NCI-H1105 treated with DMSO at 0.1 percent for 48 hours (cell line): ENCODE measurements around the gene TVP23C.
"Not testable (repeated sequence)": the region's sequence is repeated elsewhere in the genome, so short reads cannot be mapped to it uniquely, and the experiment has no call there.

Source experiments
- DNase-seq: peaks from one replicate; lab custom pipeline; 2025; lab: John Stamatoyannopoulos, UW

Gene TVP23C

GRCh38 chr17:15526292-15527218 is 36.7 kb downstream of the TVP23C start:
- DNase-seq: peak; percentile 42

DNA sequence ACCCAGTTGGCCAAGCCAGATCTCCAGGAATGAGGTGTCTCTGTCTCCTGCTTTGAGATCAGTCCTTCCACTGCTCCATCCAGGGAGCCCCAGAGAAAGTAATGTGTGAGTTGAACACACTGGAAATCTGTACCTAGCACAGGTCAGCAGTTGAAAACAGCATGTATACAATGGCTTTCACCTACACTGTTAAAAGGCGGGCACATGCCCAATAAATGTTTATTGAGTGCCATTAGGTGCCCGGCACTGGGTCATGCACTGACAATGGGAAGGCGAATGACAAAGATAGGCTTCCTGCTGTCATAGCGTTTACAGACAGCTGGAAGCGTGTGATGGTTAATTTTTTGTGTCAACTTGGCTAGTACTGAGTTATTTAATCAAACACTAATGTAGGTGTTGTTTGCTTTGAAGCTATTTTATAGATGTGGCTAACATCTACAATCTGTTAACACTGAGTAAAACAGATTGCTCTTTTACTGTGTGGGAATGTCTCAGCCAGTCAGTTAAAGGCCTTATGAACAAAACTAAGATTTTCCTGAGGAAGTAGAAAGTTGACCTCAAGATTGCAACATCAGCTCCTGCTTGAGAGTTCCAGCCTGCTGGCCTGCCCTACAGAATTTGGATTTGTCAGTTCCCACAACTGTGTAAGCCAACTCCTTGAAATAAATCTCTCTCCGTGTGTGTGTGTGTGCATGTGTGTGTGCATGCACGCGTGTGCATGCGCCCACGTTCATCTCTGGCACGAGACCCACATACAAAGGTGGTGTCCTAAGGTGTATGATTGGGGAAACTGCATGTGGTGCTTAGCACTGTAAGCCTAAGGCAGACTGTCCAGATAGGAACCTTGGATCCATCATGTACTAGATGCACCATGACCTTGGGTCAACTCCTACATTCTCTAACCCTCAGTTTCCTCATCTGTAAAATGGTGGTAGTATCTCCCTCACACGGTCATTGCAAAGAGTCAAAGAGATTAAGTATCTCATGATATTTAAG is 38.0 kb downstream of the TVP23C start:
- not testable (repeated sequence) for DNase-seq

DNA sequence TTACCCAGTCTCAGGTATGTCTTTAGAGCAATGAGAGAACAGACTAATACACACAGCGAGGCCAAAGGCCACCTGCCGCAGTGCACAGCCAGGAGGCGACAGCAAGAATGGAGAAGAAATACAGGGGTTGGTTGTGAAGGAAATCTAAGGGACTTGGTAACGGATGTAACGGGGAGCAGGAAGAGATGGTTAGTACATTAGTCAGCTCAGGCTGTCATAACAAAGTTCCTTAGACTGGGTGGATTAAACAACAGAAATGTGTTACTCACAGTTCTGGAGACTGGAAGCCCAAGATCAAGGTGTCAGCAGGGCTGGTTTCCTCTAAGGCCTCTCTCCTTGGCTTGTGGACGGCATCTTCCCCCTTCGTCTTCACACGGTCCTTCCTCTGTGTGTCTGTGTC is 47.1 kb downstream of the TVP23C start:
- no peak for DNase-seq

DNA sequence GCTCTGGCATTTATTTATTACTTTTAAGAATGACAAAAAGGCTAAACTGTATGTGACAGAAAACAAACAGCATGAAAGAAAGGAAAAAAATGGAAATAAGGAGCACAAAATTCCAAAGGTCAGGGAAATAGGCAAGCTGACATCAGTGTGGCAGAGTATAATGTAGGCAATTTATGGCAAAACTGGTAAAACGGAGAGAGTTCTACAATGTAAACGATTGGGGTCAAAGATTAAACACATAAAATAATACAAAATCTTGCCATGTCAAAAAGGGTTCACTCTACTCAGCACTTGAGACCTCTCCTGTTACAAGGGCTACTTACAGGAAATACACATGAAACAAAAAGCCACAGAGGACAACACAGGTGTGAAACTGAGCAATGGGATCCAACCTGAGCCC is 48.8 kb downstream of the TVP23C start:
- no peak for DNase-seq

GRCh38 chr17:15513856-15514459 is 49.3 kb downstream of the TVP23C start:
- no peak for DNase-seq

GRCh38 chr17:15513058-15513791 is 50.1 kb downstream of the TVP23C start:
- no peak for DNase-seq

- no peak for DNase-seq
These were observed 51.1 kb downstream of the TVP23C start for GRCh38 chr17:15512071-15512709.

- DNase-seq: no peak
These were observed 52.1 kb downstream of the TVP23C start for GRCh38 chr17:15511142-15511541.

GRCh38 chr17:15510361-15510760 is 52.9 kb downstream of the TVP23C start:
- no peak for DNase-seq

- no peak for DNase-seq
These were observed 54.2 kb downstream of the TVP23C start for GRCh38 chr17:15509095-15509494.

- DNase-seq: no peak
These were observed 54.8 kb downstream of the TVP23C start for GRCh38 chr17:15508466-15508865.

DNA sequence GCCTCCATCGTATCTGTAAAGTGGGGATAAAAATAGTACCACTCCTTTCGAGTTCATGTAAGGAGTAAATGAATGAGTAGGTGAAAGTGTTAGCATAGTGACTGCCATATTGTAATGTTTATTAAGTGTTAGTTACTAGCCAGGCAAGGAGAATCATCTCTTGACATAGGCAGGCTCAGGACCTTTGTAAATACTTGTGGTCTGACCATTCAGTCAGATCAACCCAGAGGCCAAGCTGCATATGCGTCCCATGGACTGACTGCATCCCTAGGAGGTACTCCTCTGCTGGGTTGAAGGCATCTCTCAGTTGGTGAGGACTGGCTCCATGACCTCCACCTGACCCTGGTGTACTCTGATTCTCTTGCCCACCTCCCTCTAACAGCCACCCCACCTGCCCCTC is 55.4 kb downstream of the TVP23C start:
- no peak for DNase-seq

GRCh38 chr17:15507001-15507400 is 56.3 kb downstream of the TVP23C start:
- DNase-seq: no peak

GRCh38 chr17:15505708-15506107 is 57.6 kb downstream of the TVP23C start:
- not testable (repeated sequence) for DNase-seq

DNA sequence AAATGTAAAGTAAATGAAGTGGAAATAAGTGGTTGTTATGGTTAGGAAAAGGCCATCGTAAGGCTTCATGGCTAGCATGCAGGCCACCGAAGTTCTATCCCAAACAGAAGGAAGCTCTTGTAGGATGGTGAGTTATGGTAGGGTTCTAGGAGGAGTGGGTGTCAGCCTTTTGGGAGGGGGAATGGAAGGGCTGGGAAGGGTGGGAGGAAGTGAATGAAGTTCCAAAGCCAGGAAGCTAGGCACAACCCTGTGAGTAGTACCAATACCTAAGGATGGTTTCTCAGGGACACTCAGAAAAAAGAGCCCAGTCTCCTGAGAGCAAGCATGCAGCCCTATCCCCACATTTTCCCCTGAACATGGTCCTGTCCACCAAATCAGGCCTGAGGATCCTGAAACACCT is 59.6 kb downstream of the TVP23C start:
- DNase-seq: no peak

DNA sequence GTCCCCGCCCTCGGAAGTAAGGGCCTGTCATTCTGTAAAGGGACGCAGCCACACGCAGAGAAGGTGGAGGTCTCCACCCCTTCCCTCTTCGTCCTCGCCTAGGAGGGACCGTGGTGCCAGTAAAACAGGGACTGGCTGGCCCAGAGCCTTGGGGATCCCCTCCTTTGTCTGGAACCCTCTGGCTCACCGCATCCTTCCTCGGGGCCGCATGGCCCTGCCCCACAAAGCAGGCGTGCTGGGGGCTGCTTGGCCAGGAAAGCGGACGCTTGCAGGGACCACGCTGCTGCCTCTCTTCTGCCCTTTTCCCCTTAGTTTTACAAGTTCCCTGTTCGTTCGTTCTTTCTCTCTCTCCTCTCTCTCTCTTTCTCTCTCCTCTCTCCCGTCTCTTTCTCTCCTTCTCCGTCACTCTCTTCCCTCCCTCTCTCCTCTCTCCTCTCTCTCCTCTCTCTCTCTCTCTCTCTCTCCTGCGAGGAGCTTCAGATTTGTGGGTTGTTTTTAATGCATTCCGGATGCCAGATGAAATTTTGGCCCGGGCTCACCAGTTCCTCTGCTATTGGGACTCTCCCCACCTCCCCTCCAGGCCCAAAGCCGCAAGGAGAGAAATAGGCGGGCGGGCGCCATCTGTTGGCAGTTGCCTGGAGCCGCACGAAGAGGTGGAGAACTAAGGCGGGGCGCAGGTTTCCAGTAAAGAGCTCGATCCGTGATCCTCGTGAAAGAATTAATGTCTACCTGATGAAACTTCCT is 60.7 kb downstream of the TVP23C start:
- no peak for DNase-seq

- DNase-seq: no peak
These were observed 61.5 kb downstream of the TVP23C start for GRCh38 chr17:15501793-15502192.

- no peak for DNase-seq
These were observed 62.0 kb downstream of the TVP23C start for GRCh38 chr17:15501282-15501681.

DNA sequence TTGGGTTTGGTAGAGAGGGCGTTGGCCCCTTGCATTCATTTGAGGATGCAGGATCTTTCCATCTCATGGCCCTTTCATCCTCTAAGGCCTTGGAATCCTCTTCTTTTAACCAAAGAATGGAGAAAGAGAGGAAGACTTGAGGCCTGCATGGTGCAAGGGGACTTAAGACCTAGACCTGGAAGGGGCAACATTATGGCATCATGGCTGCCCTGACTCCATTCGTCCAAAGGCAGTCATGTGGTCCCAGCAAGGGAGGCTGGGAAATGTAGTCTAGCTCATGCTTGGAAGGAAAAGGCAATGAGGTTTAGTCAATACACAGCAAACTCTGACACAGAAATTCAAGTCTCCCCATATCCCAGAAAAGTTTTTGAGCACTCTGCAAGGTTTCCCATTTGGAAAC is 65.2 kb downstream of the TVP23C start:
- no peak for DNase-seq
